Measurements from ENCODE around the gene EIF3A. TPM values are rescaled to one million over a fixed set of nuclear protein-coding genes. Genes with fewer than 3 reads are reported as not detected.
A peak's percentile ranks its signal among the peaks of the same experiment; 100 is the strongest.
"Not testable (repeated sequence)": the region's sequence is repeated elsewhere in the genome, so short reads cannot be mapped to it uniquely, and the experiment has no call there.

EIF3A gene
- total RNA-seq, 2 donors from 2014 or later, result 82.2 to 101 TPM

DNA sequence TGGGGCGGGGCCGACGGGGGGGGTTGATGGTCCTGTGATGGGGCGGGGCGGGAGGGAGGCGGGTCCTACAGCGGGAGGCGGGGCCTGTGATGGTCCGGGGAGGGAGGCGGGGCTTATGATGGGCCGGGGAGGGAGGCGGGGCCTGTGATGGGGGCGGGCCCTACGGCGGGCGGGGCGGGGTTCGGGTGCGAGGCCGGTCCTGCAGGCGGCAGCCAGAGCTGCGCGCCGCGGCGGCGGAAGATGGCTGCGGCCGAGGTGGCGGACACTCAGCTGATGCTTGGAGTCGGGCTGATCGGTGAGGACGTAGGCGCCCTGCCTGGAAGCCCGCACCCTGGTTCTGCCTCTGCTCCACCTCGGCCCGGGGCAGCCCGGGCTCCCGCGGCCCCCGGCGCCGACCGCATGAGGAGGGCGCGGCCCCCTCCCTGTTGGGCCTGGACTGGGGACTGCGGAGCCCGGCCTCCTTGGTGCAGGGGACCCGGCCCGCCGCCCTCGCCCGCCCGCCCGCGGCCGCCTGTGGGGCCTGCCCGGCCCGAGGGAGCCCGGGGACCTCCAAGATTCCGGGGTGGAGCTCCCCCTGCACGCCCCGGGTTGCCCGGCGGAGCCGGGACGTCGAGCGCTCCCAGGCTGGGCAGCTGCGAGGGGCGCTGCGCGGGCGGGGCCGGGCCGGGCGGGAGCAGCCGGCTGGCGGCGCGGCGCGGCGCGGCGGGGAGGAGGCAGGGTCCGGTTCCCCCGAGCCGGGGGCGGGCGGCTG is 23.5 kb upstream of the EIF3A start, which contains the start of gene DENND10:
Gene DENND10 (plus strand): TSS at position 211 of the 751 bp plus-strand sequence. CDS start 30 bp downstream, at position 241.
- intact Hi-C loops (cut with DNase I), result no loop called here
- DNase-seq (ENCODE audit: low spot score), result peak; percentile 93

DNA sequence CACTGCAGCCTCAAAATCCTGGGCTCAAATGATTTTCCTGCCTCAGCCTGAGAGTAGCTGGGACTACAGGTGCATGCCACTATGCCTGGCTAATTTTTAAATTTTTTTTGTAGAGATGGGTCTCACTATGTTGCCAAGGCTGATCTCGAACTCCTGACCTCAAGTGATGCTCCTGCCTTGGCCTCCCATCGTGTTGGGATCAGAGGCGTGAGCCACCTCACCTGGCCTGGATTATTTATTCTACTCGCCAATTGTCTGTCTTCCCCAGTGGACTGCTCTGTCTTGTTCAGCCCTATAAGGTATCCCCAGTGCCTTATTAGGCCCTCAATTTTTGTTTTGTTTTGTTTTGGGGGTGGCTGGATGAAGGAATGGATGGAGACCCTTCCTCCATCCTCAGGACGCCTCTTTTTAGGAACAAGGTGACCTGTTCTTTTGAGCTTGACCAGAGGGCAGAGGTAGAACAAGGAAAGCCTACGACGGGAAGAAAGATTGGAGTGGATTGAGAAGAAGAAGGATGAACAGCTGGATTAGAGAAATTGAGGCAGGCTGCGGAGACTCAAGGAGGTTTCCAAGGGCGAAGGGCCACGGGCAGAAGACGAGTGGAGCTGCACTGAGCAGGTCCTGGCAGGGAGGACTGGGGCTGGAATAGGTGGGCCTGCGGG is 22.8 kb upstream of the EIF3A start:
- intact Hi-C loops (cut with DNase I), result no loop called here
- DNase-seq (ENCODE audit: low spot score), result peak; percentile 54

DNA sequence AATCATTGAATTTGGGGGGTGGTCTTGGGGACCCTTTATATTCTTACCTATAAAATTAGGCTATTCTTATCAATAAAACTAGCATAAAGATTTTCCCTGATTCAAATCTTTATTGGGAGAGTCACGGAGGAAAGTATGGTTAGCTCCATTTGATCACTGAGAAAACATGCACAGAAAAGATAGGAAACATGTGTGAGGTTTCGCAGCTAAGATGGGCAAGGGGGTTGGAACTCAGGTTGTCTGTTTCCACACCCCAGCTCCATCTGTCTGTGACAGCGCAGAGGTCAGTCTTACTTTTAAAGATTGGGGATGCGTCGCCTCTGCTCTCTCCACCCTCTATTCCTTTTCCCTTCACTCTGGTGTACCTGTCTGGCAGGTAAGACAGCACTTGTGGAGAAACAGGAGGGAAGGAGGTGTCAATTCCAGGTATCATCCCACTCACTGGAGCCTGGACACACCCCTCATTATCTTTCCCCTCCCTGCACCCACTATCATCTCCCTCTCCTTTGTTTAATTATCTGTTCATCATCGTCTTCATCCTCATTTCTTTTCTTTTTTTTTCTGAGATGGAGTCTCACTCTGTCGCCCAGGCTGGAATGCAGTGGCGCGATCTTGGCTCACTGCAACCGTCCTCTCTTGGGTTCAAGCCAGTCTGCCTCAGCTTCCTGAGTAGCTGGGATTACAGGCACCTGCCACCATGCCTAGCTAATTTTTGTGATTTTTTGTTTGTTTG is 20.9 kb upstream of the EIF3A start:
- DNase-seq (ENCODE audit: low spot score), result no peak
- intact Hi-C loops (cut with DNase I), result no loop called here

DNA sequence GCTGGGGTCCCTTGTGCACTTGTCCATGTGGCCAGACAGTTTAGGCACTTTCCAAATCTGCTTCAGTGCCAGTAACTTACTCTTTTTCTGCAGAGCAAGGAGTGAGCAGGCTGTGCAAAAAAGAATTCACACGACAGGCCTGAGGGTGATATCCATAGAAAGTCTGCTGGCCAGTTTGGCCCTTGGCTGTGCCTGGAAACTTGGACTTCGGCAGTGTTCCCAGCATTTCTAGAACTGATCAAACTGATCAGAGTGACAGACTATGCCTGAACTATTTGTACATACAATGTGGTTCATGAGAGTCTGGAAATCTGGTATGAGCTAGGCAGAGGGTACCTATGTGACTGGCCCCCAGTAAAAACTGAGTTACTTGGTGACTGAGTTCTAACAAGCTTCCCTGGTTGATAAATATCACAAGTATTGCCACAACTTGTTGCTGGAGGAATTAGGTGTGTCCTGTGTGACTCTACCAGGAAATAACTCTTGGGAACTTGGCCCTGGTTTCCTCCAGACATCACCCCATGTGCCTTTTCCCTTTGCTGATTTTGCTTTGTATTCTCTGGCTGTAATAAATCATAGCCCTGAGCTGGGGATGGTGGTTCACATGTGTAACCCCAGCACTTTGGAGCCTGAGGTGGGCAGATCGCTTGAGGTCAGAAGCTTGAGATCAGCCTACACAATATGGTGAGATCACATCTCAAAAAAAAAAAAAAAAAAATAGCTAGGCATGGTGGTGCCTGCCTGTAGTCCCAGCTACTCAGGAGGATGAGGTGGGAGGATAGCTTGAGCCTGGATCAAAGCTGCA is 20.0 kb upstream of the EIF3A start:
- intact Hi-C loops (cut with DNase I), result no loop called here
- no peak for DNase-seq (ENCODE audit: low spot score)

DNA sequence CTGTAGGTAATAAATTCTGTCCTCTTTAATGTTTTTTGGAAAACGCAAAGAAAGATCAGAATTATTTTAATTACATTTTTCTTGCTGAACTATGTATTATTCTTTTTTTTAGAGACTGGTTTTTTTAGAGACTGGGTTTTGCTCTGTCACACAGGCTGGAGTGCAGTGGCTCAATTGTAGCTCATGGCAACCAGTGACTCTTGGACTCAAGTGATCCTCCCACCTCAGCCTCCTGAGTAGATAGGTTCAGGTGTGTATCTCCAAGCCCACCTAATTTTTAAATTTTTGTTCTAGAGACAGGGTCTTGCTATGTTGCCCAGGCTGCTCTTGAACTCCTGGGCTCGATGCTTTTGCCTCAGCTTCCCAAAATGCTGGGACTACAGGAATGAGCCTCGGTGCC is 18.0 kb upstream of the EIF3A start:
- intact Hi-C loops (cut with DNase I), result no loop called here
- no peak for DNase-seq (ENCODE audit: low spot score)

DNA sequence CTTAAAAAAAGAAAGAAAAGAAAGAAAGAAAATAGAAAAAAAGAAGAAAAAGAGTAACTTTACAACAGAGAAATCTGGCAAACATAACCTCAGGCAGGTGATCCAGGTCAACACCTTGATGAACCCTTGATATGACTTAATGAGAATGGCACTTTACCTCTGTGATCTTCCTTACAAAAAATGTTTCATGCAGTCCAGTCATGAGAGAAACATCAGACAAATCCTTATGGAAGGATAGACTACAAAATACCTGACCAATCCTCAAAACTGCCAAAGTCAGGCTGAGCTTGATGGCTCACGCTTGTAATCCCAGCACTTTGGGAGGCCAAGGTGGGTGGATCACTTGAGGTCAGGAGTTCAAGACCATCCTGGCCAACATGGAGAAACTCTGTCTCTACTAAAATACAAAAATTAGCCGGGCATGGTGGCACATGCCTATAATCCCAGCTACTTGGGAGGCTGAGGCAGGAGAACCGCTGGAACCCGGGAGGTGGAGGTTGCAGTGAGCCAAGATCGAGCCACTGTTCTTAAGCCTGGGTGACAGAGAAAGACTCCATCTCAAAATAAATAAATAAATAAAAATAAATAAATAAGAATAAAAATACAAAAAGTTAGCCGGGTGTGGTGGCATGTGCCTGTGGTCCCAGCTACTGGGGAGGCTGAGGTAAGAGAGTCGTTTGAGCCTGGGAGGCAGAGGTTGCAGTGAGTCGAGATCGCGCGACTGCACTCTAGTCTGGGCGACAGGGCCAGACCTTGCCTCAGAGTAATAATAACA is 16.2 kb upstream of the EIF3A start:
- intact Hi-C loops (cut with DNase I), result not testable (repeated sequence)
- DNase-seq (ENCODE audit: low spot score), result peak; percentile 50

DNA sequence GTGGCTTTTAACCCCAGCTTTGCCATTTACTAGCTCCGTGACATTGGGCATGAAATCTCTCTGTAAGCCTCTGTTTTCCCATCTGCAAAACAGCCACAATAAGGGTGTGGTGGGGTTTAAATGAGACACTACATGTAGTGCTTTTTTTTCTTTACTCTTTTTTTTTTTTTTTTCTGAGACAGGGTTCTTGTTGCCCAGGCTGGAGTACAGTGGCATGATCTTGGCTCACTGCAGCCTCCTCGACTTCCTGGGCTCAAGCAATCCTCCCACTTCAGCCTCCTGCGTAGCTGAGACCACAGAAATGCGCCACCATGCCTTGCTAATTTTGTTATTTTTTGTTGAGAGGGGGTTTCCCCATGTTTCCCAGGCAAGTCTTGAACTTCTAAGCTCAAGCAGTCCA is 15.0 kb upstream of the EIF3A start:
- no peak for DNase-seq (ENCODE audit: low spot score)
- intact Hi-C loops (cut with DNase I), result no loop called here

DNA sequence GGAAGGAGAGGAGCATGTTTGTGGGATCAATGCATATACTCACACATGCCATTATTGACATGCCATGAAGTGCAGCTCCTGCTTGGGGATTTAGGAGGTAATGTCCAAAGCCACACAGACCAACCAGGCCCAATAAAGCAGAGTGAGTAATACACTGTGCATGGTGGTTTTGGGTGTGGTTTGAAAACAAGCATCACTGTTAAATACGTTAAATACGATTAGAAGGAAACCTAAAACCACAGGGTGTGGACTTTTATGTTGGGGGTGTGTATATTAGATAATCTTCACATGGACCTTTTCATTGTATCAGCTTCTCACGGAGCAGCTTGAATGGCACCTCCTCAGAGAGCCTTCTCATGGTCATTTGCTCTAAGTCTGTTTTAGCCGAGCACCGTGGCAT is 10.4 kb upstream of the EIF3A start:
- no peak for DNase-seq (ENCODE audit: low spot score)
- intact Hi-C loops (cut with DNase I), result no loop called here

DNA sequence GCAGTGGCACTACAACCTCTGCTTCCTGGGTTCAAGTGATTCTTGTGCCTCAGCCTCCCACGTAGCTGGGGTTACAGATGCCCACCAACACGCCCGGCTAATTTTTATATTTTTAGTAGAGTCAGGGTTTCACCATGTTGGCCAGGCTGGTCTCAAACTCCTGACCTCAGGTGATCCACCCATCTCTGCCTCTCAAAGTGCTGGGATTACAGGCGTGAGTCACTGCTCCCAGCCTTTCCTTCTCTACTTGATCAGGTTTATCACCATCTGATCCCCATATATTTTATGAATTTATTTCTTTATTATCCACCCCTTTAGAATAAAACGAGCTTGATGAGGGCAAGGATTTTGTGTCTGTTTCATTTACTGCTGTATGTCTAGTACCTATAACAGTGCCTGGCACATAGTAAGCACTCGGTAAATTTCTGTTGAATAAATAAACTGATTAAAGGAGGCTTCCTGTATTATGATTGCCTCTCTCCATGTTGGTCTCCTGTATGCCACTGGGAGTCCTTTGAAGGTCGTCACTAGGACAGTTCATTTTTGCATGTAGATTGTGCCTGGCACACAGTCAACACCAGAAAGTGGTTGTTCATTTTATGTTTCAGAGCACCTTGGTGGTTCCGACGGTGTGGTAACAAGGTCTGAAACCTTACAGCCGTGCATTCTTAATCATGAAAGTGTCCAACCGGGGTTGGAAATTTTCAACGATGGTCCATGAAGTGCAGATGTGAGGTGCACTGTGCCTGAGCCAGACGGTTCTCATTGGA is 9.6 kb upstream of the EIF3A start:
- DNase-seq (ENCODE audit: low spot score), result no peak
- intact Hi-C loops (cut with DNase I), result no loop called here

DNA sequence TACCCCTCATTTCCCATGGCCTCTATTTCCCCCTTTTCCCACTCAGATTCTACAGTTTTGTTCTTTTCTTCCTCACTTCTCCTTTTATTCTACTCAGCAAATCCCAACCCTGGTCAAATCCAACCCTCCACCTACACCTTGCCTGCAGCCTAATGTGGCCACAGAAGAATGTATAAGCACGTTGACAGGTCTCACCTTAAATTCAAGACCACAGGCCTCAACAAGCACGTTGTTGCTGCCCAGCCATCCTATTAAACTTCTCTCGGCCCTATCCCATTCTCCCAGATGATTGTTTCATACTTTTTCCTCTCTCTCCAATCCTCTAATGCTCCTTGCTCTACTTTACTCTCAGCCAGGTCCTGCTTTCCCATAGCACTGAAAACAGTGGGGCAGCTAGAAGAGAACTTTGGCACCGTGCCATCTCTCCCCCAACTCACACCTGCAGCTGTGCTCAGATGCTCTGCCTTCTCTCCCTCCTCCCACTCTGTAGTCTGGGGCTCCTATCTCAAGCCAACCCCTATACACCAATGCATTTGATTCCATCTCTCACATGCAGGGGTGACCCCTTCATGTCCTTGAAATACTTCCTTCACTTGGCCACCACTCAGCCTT is 6.8 kb upstream of the EIF3A start:
- intact Hi-C loops (cut with DNase I), result no loop called here
- DNase-seq (ENCODE audit: low spot score), result no peak

DNA sequence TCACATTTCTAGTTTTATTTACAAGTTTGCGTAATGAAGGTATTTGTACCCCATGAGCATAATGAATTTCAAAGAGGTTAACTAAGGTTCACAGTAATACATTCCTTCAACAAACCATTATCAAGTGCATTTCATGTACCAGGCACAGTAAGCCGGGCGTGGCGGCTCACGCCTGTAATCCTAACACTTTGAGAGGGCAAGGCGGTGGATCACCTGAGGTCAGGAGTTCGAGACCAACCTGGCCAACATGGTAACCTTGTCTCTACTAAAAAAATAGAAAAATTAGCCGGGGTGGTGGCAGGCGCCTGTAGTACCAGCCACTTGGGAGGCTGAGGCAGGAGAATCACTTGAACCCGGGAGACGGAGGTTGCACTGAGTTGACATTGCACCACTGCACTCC is 4.3 kb upstream of the EIF3A start:
- DNase-seq (ENCODE audit: low spot score), result no peak
- intact Hi-C loops (cut with DNase I), result no loop called here

DNA sequence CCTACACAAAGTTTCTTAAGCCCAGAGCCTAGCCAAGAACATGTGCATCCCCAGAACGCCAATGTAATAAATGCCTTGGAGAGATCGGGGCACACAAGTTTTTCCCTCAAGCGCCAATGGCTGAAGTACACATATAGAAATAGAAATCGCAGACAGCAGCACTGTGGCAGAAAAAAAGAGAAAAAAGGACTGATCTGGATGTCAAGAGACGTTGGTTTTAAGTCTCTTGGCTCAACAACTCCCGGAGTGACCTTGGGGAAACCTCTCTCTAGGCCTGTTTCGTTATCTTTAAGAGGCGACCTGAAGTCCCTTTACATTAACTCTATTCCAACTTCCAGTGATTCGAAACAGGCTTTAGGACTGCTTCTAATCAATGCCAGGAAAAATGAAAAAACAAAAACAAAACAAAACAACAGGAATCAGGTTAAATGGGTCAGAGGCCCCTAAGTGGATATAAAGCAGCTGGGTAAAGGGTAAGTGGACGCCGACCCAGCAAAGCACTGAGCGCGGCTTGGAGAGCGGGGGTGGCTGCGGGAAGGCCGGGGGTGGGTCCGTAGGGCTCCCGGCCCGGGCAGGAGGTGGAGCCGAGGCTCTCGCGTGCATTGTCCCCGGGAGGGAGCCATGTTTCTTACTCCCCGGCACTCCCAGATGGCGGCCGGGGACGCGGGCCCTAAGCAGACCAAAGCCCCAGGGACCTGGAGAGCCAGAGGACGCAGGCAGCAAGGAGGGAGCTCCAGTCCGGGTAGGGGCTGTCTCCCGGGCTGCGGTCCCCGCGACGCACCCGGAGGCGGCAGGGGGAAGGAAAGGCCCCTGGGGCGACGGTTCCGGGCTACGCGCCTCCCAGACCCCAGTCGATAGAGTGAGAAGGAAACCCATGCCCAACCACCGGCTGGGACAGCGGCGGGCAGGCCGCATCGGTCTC is 757 bp downstream of the EIF3A start:
- intact Hi-C loops (cut with DNase I), result no loop called here
- DNase-seq (ENCODE audit: low spot score), result peak; percentile 94

DNA sequence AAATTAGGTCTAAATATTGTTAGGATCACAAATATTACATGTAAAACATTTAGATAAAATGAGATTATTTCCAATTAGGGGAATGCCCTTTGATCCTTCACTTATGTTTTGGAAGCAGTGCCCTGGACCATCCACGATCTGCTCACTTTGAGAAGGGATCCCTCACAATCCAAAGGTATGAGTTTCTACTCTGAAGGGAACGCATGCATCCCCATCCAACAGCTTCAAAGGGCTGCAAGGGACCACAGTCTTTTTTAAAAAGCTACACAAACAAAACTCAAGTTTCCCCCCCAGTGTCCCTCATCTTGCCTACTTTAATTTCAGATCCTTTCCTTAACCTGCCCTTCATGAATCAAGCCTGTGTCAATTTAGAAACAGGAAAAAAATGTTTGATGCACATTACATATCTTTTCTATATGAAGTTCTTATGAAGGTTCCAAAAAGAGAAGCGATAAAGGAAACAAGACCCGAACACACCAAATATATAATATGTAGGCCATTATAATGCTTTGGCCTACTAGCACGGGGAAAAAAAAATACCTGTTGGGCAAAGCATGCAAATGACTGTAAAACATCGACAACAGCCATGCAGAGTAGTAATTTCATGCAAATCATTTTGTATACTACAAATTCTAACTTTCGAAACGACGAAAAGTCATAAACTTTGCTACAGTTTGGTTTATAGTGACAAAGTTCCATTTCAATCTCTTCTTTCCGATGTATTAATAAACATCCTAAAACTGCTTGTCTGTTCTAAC is 2.0 kb downstream of the EIF3A start:
- intact Hi-C loops (cut with DNase I), result no loop called here
- no peak for DNase-seq (ENCODE audit: low spot score)

DNA sequence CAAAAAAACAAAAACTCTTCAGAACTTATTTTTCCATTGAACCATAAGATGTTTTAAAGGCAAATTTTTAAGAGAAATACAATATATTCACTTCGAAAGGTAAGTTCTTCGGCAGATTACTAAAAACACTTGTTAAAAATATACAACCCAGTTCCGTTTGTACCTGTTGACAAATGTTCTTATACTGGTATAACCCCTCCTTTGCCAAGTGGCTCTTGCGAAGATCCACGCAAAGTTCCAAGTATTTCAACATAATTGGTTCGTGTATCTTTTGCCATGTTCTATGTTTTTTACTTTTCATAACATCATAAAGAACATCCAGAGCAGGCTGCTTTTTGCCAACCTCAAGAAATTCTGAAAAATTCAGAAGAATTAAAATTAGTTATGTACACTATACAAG is 7.0 kb downstream of the EIF3A start:
- intact Hi-C loops (cut with DNase I), result loop anchor here in 1 of 2 donors (5.0 kb wide), 1 partner anchor 41 kb away; no protein-coding TSS in a partner anchor
- no peak for DNase-seq (ENCODE audit: low spot score)

DNA sequence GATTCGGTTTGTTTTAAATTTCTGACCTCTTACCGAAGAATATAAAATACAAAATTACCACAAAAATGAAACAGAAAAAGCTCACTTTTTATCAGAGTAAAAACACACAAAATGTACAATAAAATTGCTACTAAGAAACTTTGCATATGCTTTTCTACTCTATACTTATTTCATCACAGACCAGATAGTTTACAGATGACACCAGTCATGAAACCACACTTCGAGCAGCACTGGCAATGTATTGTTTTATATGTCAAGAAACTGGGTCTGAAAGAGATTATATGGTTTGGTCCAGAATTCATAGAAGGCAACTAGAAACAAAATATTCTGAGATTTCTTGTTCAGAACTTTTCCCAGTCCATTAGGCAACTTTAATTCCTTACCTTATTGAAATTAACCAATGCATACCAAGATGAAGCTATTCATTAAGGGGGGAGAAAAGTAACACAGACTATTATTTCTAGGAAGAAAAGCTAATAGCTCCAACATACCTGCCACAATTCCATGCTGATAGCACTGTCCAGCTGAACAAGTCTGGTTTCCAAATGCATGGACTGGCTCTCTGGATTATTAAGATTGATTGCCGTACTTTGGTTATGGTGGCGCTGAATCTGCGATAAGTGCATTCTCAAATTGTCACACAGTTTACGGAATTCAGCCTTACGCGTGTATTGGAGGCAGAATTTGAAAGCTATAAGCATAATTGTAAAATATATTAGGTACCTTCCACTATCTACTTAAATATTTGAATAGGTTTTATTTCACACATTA is 10.0 kb downstream of the EIF3A start:
- no peak for DNase-seq (ENCODE audit: low spot score)
- intact Hi-C loops (cut with DNase I), result loop anchor here in 1 of 2 donors (5.0 kb wide), 1 partner anchor 38 kb away; no protein-coding TSS in a partner anchor

Data from posterior vena cava (tissue), 2 donors.